ENCODE results near the gene NKAIN2.
"Not testable (repeated sequence)": the region's sequence is repeated elsewhere in the genome, so short reads cannot be mapped to it uniquely, and the experiment has no call there.

NKAIN2 gene

DNA sequence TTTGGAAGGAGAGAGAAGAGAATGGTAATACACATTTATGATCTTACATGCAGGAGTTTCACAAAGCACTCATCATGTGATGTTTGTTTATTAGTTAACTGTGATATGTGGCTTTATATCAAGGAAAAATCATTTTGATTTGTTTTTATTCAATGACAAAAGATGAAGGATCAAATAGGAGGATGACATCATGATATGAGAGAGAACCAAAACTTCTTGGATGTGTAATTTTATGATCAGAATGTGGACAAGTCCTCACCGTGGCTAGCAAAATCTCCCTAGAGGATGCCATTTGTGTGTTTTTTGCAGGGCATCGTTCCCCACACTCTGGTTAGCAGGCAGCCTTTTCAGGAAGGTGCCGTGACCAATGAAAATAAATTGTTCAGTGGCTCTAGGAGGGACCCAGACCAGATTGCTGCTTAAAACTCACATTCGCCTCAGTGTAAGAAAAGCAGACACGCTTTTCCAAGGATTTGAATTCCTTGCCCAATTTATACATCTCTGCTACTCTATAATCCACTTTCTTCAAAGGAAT is 552.7 kb downstream of the NKAIN2 start:
- DNase-seq, result no peak

DNA sequence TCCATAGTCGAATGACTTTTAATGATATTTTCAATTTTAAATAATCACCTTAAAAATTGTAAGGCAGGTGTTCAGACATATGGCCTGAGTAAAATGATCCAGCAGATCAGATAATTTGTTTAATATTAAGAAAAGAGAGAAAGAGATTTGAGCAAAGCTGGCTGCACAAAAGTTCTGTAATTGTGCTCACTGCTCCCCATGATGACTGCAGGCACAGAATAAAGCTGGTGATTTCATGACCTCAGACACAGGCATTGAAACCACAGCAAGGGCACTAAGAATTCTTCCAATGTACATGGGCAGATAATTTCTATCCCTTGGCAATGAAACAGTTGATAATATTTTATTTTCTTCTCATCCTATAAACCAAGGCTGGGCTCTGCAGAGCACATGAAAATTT is 553.1 kb downstream of the NKAIN2 start:
- DNase-seq, result no peak

DNA sequence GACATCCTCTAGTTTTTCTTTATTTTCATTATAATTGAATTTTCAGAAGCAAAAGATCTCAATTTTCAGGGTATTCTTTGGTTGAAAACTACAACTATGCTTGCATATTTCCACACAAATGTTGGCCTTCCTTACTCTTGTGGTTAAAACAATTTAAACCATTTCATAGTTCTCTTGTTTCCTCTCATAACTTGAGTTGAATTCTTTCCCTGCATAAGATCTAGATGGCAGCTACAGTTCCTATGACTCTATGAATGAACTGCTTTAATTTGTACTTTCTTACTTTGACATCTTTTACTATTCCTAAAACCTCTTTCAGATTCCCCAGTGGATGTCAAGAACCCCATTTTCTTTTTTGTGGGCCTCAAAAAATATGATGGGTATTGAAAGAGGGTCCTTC is 564.5 kb downstream of the NKAIN2 start:
- DNase-seq, result no peak

DNA sequence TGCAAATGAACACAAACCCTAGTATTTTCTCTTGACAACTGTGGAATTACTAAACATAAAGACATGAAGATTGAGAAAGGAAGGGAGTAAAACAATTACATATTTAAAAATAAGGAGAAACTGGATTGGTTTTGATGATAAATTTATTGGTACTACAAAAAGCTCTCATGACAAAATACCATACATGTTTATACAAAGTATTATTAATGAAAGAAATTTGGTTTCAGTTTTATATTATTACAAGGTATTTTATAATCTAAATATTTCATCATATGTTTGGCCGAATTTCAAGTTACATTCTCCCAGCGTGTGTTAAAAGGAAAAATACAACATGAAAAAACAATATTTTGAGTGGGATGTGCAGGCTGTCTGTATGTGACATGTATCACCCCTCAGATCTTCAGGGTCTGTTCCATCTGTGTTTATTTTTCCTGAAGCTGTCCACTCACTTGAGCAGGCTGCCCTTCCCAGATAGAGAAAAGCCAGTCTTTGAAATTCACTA is 568.4 kb downstream of the NKAIN2 start:
- DNase-seq, result no peak

DNA sequence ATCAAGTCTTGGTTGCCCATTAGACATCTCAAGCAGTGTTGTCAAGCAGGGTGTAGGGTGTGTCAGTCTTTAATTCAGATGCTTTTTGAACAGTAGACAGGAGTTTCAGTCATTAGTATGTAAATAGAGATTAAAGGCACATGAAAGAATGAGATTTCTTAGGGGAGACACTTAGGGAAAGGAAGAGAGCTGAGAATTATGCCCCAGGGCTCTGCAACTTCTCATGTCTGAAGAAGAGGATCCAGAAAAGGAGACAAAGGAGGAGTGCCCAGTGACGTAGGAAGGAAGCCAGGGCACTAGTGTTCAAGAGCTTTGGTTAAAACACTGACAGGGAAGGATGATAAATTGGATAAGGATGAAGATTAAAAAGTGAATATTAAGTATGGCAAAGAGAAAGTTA is 569.7 kb downstream of the NKAIN2 start:
- no peak for DNase-seq

- DNase-seq, result no peak
Measured at GRCh38 chr6:124389127-124389526, 585.5 kb downstream of the NKAIN2 start.

DNA sequence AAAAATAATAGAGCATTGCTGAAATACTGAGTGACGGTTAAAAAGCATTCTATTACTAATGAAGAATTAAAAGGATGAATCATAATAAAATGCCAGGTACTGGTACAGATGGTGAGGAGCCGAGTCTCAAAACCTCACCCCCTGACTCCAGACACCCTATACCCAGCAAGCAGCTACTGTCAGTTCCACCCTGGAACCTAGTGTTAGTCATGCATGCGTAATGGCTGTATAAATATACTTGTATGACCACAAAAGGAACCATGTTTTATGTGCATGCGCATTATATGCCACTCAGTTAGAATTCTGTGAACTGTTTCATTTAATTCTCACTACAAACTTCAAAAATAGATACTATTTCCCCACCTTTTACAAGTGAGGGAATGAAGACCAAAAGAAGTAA is 589.9 kb downstream of the NKAIN2 start:
- DNase-seq, result no peak

DNA sequence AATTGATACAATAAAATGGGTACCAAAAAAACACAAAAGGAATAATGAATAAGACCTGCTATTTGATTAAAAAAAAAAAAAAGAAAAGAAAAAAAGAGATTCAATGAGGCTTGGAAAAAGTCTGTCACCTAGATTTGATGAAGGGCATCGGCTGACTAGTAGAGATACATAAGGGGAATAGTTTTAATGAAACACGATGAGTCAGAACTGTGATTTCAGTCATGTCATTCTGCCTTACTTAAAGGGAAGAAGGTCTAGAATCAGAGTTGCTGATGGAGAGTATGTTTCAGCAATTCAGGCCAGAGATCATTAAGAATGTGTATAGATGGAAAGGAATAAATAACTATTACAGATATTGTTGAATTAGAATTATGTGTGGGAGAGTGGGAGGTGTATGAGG is 592.7 kb downstream of the NKAIN2 start:
- no peak for DNase-seq

DNA sequence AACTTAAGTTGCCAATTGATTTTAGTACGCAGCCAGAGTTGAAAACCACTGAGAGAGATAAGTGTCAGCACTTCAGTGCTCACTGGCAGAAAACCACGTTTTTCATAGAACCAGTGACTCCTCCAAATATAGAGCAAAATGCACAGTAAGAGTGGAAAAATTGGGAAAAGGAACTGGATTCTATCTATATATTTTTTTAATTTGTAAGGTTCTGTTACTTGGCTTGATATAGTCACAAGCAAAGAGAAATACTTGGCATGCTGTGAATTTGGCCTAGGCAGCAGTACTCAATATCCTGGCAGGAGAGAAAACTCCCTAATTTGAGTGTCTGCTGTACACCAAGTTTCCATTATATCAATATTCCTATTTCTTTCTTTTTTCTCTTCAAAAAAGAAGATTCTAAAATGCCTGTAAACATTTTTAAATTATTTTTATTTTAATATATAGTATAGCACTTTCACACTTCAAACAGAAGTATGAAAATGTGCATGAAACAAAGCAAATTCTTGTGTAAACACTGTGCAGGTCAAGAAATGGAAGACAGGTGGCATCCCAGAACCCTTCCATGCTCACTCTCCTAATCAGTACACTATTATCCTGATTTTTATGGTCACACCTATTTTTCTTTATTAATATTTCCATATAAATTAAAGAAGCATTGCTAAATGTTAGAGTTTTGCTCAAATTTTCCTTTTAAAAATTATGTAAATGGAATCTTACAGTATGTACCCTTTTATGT is 596.8 kb downstream of the NKAIN2 start:
- DNase-seq, result no peak

GRCh38 chr6:124410425-124410824 is 606.8 kb downstream of the NKAIN2 start:
- DNase-seq, result not testable (repeated sequence)

GRCh38 chr6:124412657-124413056 is 609.0 kb downstream of the NKAIN2 start:
- not testable (repeated sequence) for DNase-seq

DNA sequence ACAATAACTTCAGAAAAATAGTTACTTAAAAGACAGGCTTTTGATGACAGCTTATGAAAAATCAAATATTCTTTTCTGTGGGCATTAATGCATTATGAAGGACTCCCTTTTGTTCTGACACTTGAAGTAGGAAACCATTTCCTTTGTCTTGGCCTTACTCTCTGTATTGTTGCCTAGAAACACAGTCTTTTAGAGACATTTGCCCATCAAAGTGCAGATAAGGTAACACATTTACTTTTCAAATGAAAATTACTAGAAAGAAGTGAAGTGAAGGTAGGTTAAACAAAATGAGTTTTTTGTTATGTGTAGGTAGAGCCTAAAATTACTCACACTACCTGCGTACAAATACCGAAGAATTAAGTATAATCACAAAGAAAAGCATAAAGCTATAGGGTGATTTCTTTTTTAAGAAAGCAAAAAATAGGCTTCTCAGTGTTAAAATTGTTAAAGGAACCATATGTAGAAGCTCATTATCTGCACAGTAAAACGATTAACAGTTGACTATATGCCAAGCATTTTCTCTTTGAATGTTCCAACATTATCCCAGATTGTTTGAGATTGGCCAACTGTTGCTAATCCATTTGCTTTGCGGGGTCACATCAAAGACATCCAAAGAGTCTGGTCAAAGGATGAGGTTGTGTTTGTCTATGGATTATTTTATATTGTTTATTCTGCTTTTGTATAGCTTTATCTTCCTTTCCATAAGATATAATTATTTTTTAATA is 616.6 kb downstream of the NKAIN2 start:
- no peak for DNase-seq

- DNase-seq, result no peak
Measured at GRCh38 chr6:124423621-124424020, 620.0 kb downstream of the NKAIN2 start.

GRCh38 chr6:124430740-124431318 is 627.2 kb downstream of the NKAIN2 start:
- DNase-seq, result no peak

DNA sequence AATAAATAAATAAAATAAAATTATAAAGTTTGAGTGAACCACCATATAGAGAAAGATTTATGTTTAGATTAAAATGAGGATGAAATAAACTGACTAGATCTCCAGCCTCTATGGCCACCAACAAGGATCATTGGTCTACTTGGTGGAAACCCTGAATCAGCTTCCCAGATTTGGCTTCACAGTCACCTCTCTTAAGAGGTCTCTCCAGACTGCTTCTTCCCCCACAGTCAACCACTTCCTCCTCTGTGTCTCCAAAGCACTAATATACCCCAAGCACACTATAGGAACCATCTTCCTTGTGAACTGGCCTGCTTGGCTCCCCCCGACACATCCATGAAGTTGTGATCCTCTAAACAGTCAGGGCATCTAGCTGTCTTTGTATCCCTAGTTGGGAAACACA is 629.0 kb downstream of the NKAIN2 start:
- no peak for DNase-seq

DNA sequence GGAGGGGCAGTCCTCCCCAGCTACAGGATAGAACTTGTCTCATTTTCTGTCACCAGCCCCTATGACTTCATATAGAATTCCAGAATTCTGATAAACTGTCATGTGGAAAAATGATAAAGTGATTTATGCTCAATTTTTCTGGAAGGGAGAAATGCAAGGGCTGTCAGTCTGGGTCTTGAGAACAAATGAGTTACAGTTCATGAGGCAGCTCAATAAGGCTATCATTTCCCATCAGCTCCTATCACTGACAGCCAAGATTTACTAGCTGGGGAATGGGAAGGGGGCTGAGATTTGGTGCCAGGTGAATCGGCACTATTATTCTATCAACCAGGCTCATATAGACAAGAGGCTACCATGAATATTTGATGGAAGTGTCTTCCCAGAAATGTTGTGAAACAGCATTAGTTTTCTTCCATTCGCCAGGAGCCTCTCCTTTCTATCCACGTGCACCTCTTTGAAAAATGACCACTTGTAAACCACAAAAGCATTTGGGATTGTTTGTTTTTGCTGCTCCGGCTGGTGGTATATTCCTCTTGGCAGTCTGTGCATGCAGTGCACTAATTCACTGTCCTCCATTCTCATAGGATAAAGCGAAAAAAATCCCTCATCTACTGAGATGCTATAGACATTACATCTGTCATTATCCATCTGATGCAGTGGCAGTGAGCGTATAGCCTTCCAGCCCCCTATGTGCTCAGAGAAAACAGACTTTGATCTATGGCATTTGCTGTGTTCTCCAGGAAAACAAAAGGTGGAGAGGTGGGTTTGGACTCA is 629.9 kb downstream of the NKAIN2 start:
- no peak for DNase-seq

DNA sequence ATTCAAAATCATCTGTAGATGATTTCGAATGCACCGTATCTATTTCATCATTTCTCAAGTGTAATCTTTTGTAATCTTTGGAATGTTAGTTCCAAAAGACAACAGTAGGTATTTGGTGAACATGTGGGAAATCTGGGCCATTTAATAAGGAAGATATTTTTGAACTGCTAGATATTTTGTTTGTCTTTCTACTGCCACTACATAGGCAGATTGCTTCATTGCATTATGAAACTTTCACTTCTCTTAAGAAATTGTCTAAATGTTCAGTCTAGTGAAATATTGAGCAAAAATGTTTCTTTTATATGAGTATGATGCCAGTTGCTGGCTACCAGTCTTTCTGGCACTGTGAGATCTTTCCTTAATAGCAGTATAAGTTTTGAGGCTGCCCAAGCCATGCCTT is 630.8 kb downstream of the NKAIN2 start:
- DNase-seq, result no peak

GRCh38 chr6:124436803-124437202 is 633.1 kb downstream of the NKAIN2 start:
- DNase-seq, result no peak

- DNase-seq, result no peak
Measured at GRCh38 chr6:124438546-124439065, 634.9 kb downstream of the NKAIN2 start.

DNA sequence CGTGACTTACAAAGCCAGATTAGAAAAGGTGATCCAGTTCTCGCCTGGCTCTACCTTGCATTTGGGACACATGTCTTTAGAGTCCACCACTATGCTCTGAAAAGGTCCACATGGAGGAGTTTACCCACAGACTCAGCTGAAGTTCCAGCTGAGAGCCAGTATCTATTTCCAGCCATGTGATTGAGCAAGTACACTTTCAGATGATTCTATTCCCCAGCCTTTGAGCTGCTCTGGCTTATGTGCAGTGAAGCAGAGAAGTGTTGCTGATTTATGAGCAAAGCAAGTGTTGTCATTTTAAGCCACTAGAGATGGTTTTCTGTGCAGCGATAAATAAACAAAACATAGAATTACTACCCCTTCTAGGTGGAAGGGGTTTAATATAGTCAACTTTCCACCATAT is 637.8 kb downstream of the NKAIN2 start:
- no peak for DNase-seq

- DNase-seq, result no peak
Measured at GRCh38 chr6:124443541-124443940, 639.9 kb downstream of the NKAIN2 start.

GRCh38 chr6:124445581-124445980 is 641.9 kb downstream of the NKAIN2 start:
- no peak for DNase-seq

- no peak for DNase-seq
Measured at GRCh38 chr6:124446961-124447360, 643.3 kb downstream of the NKAIN2 start.
